GM23338 (cell line): ENCODE results near the gene CARD9. TPM values are rescaled to one million over a fixed set of nuclear protein-coding genes. Genes with fewer than 3 reads are reported as not detected.

Experiments
- ATAC-seq: fragments of 200-7000 bp; cut with Tn5 transposase; 3 replicates; pipeline ENCODE4 v1.9.1; 2020
- DNase-seq: peaks from one replicate; pipeline ENCODE4 v3.0.0-alpha.2; 2015; ENCODE audit warnings: low spot score
- H2AFZ ChIP-seq: fragments of 200-600 bp; sonication (generic); 2 replicates; pipeline ENCODE4 v1.8.0; 2016; ENCODE audit warnings: antibody characterized with exemption, mild to moderate bottlenecking, moderate library complexity
- H3F3A ChIP-seq: fragments of 200-600 bp; sonication (generic); replicated peaks from 2 replicates; pipeline ENCODE4 v1.8.0; 2017; ENCODE audit warnings: antibody characterized with exemption, mixed run types, low read depth
- H3K27ac ChIP-seq: fragments of 200-600 bp; sonication (generic); 2 replicates; pipeline ENCODE4 v1.6.1; 2016; ENCODE audit warnings: low read depth
- H3K27me3 ChIP-seq: fragments of 200-600 bp; sonication (generic); 2 replicates; pipeline ENCODE4 v1.8.0; 2016; ENCODE audit warnings: mild to moderate bottlenecking, mixed run types, moderate library complexity; ENCODE audit not compliant: insufficient read depth
- H3K36me3 ChIP-seq: fragments of 200-600 bp; sonication (generic); 2 replicates; pipeline ENCODE4 v1.8.0; 2016; ENCODE audit warnings: mild to moderate bottlenecking; ENCODE audit not compliant: insufficient read depth
- H3K4me1 ChIP-seq: fragments of 200-600 bp; sonication (generic); 2 replicates; pipeline ENCODE4 v1.8.0; 2016; ENCODE audit warnings: mild to moderate bottlenecking, moderate library complexity; ENCODE audit not compliant: insufficient read depth
- H3K4me2 ChIP-seq: fragments of 200-600 bp; sonication (generic); 2 replicates; pipeline ENCODE4 v1.7.1; 2017; ENCODE audit warnings: mixed run types
- H3K4me3 ChIP-seq: fragments of 200-600 bp; sonication (generic); 2 replicates; pipeline ENCODE4 v1.6.1; 2016; ENCODE audit warnings: mixed run types
- H3K79me2 ChIP-seq: fragments of 200-600 bp; sonication (generic); replicated peaks from 2 replicates; pipeline ENCODE4 v1.8.0; 2017; ENCODE audit warnings: mild to moderate bottlenecking; ENCODE audit not compliant: insufficient read depth
- H3K9me2 ChIP-seq: fragments of 200-600 bp; sonication (generic); 2 replicates; pipeline ENCODE4 v1.8.0; 2017; ENCODE audit not compliant: insufficient read depth
- H4K20me1 ChIP-seq: fragments of 200-600 bp; sonication (generic); replicated peaks from 2 replicates; pipeline ENCODE4 v1.8.0; 2017; ENCODE audit warnings: mild to moderate bottlenecking; ENCODE audit not compliant: insufficient read depth
- H3K27ac Mint-ChIP-seq: 2 replicates; pipeline ENCODE4 v1.8.0; 2020; ENCODE audit warnings: inconsistent platforms, mild to moderate bottlenecking, moderate library complexity, mixed read lengths
- H3K27me3 Mint-ChIP-seq: 3 replicates; pipeline ENCODE4 v1.8.0; 2022; ENCODE audit warnings: low read depth, mild to moderate bottlenecking, moderate library complexity, mixed read lengths, inconsistent platforms; ENCODE audit not compliant: insufficient read depth, poor library complexity
- H3K36me3 Mint-ChIP-seq: 3 replicates; pipeline ENCODE4 v1.8.0; 2021; ENCODE audit warnings: low read depth, mild to moderate bottlenecking, inconsistent platforms, moderate library complexity, mixed read lengths
- H3K4me1 Mint-ChIP-seq: 3 replicates; pipeline ENCODE4 v1.8.0; 2020; ENCODE audit warnings: mild to moderate bottlenecking, inconsistent platforms, mixed read lengths
- H3K4me3 Mint-ChIP-seq: 3 replicates; pipeline ENCODE4 v1.8.0; 2021; ENCODE audit warnings: moderate library complexity, mild to moderate bottlenecking, inconsistent platforms, mixed read lengths
- H3K9me3 Mint-ChIP-seq: 3 replicates; pipeline ENCODE4 v1.8.0; 2020; ENCODE audit warnings: moderate library complexity, mild to moderate bottlenecking, inconsistent platforms, mixed read lengths
- CREB1 ChIP-seq: fragments of 250-450 bp; sonication (Bioruptor Pico); IDR thresholded peaks from 2 replicates; pipeline ENCODE4 v1.5.0; 2020; ENCODE audit warnings: low read depth, mild to moderate bottlenecking, moderate library complexity
- CTCF ChIP-seq, 2 experiments: fragments of 200-600 bp in 1 of 2; sonication (generic) in 1 of 2; conservative IDR thresholded peaks; 2 replicates each; pipeline versions ENCODE4 v1.5.1 to v1.6.1; 2016 to 2017; ENCODE audit warnings: antibody characterized with exemption in 2 of 2, low read depth in 2 of 2, mild to moderate bottlenecking in 2 of 2, moderate library complexity in 1 of 2
- EZH2 ChIP-seq: fragments of 200-600 bp; sonication (generic); IDR thresholded peaks from one replicate; pipeline ENCODE4 v1.8.0; 2017; ENCODE audit warnings: antibody characterized with exemption, mild to moderate bottlenecking, low read depth; ENCODE audit not compliant: unreplicated experiment
- EZH2phosphoT487 ChIP-seq: fragments of 200-600 bp; sonication (generic); IDR thresholded peaks from one replicate; pipeline ENCODE4 v1.8.1; 2018; ENCODE audit warnings: antibody characterized with exemption; ENCODE audit not compliant: unreplicated experiment
- JUNB ChIP-seq: IDR thresholded peaks from one replicate; pipeline ENCODE4 v1.6.1; 2016; ENCODE audit warnings: antibody characterized with exemption; ENCODE audit not compliant: unreplicated experiment
- NANOG ChIP-seq: IDR thresholded peaks from 2 replicates; pipeline ENCODE4 v1.6.1; 2016; ENCODE audit warnings: antibody characterized with exemption, borderline replicate concordance
- POLR2AphosphoS5 ChIP-seq: IDR thresholded peaks from 2 replicates; pipeline ENCODE4 v1.6.1; 2016; ENCODE audit warnings: antibody characterized with exemption, low read depth
- STAT1 ChIP-seq: IDR thresholded peaks from one replicate; pipeline ENCODE4 v1.6.1; 2016; ENCODE audit warnings: antibody characterized with exemption; ENCODE audit not compliant: unreplicated experiment
- ZNF114 ChIP-seq: fragments of 250-450 bp; sonication (Bioruptor Pico); IDR thresholded peaks from 2 replicates; pipeline ENCODE4 v1.5.0; 2020; ENCODE audit warnings: mild to moderate bottlenecking, moderate library complexity
- ZNF331 ChIP-seq: fragments of 250-450 bp; sonication (Bioruptor Pico); IDR thresholded peaks from 2 replicates; pipeline ENCODE4 v1.5.0; 2020; ENCODE audit warnings: low read depth, mild to moderate bottlenecking, moderate library complexity
- ZNF462 ChIP-seq: fragments of 250-450 bp; sonication (Bioruptor Pico); IDR thresholded peaks from 2 replicates; pipeline ENCODE4 v1.5.0; 2020; ENCODE audit warnings: mild to moderate bottlenecking, moderate library complexity
- polyA plus RNA-seq: library from polyadenylated mRNA; unstranded; fragments of >200 nt; fragmentation: Nextera tagmentation; extraction: Ambion mirVana; gene quantifications from 2 replicates; pipeline ENCODE4 v1.2.1, GENCODE V29; 2016
- total RNA-seq: library from RNA; depleted of rRNA; stranded (reverse); fragments of >200 nt; shearing (Covaris generic); gene quantifications from 2 replicates; pipeline ENCODE4 v1.2.3, GENCODE V29; 2014
- TF ChIP-seq, protein P1 (sequence below): IDR thresholded peaks from 2 replicates; pipeline ENCODE4 v1.6.1; 2016; ENCODE audit warnings: antibody characterized with exemption
- TF ChIP-seq, protein P2 (sequence below): IDR thresholded peaks from one replicate; pipeline ENCODE4 v1.6.1; 2018; ENCODE audit warnings: antibody characterized with exemption; ENCODE audit not compliant: unreplicated experiment

CARD9 gene
- total and polyA plus RNA-seq, 2 experiments from 2014 or later = 0.49 to 0.63 TPM

- H3F3A ChIP-seq = no peaks in the 10 kb centered on the region; the same call in 1 of the 2 replicates
- no peaks in the 10 kb centered on the region for H3K79me2 ChIP-seq
- H3K36me3 ChIP-seq = no peaks in the 10 kb centered on the region
- H2AFZ ChIP-seq = no peak overlapping the region
- no peaks in the 10 kb centered on the region for H3K9me2 ChIP-seq
- H3K27ac ChIP-seq = no peak overlapping the region
- H3K36me3 Mint-ChIP-seq = no peaks in the 10 kb centered on the region
- H3K9me3 Mint-ChIP-seq = no peaks in the 10 kb centered on the region
- no peaks in the 10 kb centered on the region for H4K20me1 ChIP-seq
- ATAC-seq (no peak), DNase-seq (no peak)
- no peaks in the 10 kb centered on the region for H3K4me1 ChIP-seq
- TF ChIP-seq CREB1 (CRISPR knock-in tag) (no peak), STAT1 (no peak), ZNF462 (CRISPR knock-in tag) (no peak), NANOG (no peak), ZNF331 (CRISPR knock-in tag) (no peak), JUNB (no peak), EZH2phosphoT487 (no peak), EZH2 (no peak), ZNF114 (CRISPR knock-in tag) (no peak), CTCF (conservative IDR thresholded peaks at IDR 0.05; ENCODE audit: low read depth in 2 of 2) (no peak), POLR2AphosphoS5 (no peak)
- TF ChIP-seq, protein P1, sequence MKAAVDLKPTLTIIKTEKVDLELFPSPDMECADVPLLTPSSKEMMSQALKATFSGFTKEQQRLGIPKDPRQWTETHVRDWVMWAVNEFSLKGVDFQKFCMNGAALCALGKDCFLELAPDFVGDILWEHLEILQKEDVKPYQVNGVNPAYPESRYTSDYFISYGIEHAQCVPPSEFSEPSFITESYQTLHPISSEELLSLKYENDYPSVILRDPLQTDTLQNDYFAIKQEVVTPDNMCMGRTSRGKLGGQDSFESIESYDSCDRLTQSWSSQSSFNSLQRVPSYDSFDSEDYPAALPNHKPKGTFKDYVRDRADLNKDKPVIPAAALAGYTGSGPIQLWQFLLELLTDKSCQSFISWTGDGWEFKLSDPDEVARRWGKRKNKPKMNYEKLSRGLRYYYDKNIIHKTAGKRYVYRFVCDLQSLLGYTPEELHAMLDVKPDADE = no peak
- TF ChIP-seq, protein P2, sequence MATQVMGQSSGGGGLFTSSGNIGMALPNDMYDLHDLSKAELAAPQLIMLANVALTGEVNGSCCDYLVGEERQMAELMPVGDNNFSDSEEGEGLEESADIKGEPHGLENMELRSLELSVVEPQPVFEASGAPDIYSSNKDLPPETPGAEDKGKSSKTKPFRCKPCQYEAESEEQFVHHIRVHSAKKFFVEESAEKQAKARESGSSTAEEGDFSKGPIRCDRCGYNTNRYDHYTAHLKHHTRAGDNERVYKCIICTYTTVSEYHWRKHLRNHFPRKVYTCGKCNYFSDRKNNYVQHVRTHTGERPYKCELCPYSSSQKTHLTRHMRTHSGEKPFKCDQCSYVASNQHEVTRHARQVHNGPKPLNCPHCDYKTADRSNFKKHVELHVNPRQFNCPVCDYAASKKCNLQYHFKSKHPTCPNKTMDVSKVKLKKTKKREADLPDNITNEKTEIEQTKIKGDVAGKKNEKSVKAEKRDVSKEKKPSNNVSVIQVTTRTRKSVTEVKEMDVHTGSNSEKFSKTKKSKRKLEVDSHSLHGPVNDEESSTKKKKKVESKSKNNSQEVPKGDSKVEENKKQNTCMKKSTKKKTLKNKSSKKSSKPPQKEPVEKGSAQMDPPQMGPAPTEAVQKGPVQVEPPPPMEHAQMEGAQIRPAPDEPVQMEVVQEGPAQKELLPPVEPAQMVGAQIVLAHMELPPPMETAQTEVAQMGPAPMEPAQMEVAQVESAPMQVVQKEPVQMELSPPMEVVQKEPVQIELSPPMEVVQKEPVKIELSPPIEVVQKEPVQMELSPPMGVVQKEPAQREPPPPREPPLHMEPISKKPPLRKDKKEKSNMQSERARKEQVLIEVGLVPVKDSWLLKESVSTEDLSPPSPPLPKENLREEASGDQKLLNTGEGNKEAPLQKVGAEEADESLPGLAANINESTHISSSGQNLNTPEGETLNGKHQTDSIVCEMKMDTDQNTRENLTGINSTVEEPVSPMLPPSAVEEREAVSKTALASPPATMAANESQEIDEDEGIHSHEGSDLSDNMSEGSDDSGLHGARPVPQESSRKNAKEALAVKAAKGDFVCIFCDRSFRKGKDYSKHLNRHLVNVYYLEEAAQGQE = no peak
- H3K27me3 Mint-ChIP-seq = peaks cover 8% of the 10 kb centered on the region
- no peak overlapping the region for H3K4me3 Mint-ChIP-seq
- no peaks in the 10 kb centered on the region; the same call in 1 of the 3 replicates for H3K4me1 Mint-ChIP-seq
- no peak overlapping the region for H3K4me3 ChIP-seq
- no peaks in the 10 kb centered on the region for H3K27me3 ChIP-seq
- H3K4me2 ChIP-seq = no peak overlapping the region
- no peak overlapping the region for H3K27ac Mint-ChIP-seq
These were observed 38.9 kb downstream of the CARD9 start for GRCh38 chr9:136334541-136334940.
